Activated CD8-positive, alpha-beta memory T cell treated with anti-CD3 and anti-CD28 coated beads, Interleukin-2, amount 50 U/mL, for 4 hours (primary cell): ENCODE data around the gene PTPA.
"Not testable (repeated sequence)": the region's sequence is repeated elsewhere in the genome, so short reads cannot be mapped to it uniquely, and the experiment has no call there.

Experiments
- DNase-seq: peaks from one replicate; pipeline ENCODE4 v3.0.0-alpha.2; 2020

PTPA gene

GRCh38 chr9:129161534-129161837 is 50.3 kb downstream of the PTPA start:
- no peak for DNase-seq

DNA sequence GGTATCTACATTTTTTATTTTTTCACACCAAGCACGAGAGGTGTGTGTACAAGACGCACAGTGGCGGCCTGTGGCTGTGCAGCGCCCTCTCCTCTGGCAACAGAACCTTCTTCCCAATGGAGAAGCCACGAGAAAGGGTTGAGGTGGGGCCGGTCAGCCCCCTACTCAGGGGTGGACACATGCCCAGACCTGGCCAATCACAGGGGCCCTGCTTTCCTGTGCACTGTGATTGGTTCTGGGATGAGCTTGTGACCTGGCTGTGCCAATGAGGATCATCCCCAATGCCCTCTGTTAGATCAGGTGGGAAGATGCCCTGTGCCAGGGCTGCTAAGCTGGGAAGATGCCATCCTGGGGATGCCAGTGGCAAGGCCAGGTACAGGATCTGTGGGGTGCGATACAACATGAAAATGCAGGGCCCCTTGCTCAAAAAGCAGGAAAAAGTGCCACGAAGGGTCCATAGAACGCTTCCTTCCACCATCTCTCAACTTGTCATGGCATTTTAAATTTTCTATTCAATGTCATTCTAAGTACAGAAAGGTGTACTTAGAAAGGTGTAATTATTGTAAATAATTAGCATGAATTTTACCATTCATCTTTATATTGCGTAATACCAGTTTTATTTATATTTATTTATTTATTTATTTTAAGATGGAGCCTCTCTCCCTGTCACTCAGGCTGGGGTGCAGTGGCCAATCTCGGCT is 51.4 kb downstream of the PTPA start:
- DNase-seq, result no peak

DNA sequence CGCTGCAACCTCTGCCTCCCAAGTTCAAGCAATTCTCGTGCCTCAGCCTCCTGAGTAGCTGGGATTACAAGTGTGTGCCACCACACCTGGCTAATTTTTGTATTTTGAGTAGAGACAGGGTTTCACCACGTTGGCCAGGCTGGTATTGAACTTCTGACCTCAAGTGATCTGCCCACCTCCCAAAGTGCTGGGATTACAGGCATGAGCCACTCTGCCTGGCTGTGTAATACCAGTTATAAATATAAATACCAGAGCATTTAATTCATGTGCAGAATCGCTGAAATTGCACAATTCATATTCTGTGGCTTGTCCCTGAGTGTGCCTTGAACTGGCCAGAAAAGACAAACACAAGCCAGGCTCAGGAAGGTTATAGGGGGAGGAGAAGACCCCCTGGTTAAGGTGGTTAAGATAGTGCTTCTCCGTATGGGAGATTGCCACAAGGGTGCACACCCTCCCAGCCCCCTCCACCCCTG is 52.0 kb downstream of the PTPA start:
- not testable (repeated sequence) for DNase-seq

DNA sequence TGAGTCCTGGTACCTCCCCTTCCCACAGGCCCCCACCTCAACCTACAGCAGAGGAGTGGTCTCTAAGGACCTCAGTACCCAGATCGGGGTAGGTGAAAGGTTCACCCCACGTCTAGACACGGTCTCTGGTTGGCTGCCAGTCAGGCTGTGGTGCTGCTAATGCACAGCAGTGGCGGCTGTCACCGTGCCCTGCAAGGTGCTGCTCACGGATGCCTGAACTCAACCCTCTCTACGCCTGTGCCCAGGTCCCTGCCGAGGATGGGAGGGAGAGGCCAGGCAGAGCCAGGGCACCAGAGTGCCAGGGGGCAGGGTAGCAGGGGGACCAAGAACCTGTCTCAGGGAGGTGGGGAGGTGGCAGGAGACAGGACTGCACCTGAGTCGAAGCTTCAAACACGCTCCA is 52.5 kb downstream of the PTPA start:
- DNase-seq, result no peak

DNA sequence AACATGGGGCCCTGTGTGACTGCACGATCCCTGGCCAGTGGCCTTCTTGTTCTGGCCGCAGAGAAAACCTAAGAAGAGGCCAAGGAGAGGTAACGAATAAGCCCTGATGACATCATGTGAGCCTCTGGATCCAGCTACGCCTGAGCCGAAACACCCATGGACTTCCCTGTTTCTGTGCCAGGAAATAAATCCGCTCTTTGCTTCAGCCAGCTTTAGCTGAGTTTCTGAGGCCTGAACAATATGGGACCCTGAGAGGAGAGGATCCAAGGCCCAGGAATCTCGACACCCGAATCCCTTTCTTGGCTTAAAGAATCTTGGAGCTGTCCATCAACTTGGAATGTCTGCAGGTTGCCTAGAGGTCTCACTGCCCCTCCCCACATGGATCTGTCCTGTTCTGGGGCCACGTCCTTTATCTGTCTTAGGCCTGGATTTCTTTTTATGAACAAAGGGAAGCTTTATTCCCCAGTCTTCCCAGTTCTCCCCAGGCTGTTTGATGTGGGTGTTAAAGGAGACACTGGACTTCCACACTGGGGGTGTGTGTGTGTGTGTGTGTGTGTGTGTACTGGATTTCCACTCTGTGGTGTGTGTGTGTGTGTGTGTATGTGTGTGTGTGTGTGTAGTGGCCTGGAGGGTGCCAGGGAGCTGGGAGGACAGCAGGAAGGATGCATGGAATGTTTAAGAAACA is 53.2 kb downstream of the PTPA start:
- DNase-seq, result no peak

DNA sequence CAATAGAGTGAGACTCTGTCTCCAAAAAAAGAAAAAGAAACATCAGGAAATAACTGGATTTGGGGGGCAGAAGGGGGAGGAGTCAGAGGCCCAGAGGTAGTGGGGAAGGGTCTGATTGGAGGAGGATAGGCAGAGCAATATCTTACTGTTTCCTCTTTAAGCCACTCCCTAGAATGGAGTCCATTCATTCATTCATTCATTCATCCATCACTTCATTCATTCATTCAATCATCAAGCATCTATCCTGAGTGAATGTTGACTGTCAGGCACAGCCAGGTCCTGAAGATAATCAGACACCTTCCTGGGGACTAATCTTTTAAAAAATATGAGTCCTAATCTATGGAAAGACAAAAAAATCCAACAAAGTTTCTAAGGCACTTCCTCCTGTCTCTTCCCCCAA is 54.0 kb downstream of the PTPA start:
- no peak for DNase-seq

DNA sequence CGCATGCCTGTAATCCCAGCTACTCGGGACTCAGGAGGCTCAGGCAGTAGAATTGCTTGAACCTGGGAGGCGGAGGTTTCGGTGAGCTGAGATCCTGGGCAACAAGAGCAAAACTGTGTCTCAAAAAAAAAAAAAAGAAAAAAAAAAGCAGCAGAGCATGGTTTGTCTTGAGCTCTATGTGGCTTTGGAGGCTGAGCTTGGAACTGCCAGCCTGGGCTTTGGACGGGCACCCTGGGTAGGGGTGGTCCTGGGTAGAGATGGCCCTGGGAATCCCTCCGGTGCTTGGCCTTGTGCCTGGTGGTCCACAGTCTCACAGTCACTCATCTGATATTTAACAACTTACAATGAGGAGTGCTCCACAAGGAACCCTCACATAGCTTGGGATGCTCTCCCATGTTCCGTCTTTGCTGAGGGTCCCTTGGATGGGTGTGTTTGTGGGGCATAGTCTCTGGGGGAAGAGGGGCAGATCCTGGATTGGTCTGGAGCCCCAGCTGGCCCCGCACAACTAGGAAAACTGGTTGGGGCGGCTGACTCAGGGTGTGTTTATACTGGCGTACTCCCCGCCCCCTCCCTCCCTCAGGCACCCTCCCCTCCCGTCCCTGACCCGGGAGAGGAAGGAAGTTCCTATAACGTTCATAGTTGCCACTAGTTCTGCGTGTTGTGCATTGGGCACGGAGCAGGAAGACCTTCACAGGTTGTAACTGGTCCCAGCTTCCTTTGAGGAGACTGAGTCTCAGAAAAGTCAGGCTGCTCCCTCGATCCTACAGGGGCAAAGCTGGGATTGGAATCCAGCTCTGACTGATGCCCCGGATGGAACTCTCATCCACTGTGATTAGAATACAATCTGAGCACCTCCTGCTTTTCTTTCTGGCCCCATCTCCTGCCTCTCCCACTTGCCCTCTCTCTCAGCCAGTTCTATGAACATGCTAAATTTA is 55.7 kb downstream of the PTPA start:
- DNase-seq, result no peak

DNA sequence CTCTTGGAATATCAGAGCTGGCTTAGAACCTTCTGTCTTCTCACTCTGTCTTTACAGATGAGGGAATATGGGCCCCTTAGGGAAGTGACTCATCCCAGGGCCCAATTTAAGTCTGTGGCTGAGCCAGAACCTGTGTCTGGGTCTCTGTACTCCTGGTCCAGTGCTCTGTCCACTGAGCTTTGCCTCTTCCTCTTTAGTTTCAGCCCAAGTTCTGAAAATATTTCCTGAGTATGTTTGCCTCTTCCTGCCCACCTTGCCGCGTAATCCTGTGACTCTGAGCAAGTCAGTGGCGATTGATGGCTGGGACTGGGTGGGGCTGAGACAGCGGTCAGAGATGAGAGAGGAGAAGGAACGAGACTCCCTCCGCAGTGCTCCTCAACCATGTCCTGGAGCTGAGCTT is 59.0 kb downstream of the PTPA start:
- no peak for DNase-seq

DNA sequence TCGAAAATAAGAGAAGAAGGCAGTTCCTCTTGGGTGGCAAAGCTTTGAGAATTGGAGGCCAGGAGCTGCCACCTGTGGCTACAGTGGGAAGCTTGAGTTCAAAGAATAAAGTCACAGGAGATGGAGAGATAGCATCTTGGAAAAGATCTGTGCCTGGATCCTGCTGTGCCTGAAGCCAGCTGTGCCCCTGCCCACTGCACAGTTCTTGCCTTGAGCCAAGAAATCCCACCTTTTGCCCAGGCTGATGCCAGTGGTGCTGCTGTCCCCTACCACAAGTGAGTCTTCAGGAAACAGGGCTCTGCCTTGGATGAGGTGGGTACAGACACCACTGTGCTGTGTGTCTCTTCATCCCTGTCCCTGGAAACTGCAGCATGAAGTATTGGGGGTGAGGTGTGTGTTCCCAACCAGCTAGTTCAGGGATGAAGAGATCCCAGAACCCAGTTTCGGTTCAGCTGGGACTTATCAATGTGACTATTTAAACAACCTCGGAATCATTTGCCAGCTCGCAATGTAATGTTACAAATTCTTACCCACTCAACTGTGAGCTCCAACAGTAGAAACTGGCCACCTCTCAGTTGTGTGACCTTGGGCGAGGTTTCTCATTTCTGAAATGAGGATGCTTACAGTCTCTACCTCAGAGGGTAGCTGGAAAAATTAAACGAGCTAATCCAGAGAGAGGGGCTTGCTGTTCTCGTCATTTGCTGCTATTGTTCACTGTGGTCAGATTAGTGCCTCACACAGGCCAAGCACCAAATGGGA is 61.0 kb downstream of the PTPA start:
- no peak for DNase-seq

DNA sequence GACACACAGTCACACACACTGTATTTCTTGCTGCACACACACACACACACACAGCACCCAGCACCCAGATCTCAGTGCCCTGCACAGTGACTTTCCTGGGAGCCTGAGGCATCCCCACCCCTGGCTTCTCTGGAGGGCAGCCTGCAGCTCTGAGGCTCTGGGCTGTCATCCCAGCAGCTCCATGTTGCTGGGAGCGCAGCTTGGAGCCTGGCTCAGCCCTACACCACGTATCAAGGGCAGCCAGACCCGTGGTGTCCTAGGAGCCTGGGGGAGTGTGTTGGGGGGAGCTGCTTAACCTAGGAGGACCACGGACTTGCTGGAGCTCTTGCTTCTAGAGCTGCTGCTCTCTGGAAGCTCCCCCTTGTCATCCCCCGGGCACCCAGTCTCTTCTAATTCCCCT is 61.6 kb downstream of the PTPA start:
- DNase-seq, result no peak

DNA sequence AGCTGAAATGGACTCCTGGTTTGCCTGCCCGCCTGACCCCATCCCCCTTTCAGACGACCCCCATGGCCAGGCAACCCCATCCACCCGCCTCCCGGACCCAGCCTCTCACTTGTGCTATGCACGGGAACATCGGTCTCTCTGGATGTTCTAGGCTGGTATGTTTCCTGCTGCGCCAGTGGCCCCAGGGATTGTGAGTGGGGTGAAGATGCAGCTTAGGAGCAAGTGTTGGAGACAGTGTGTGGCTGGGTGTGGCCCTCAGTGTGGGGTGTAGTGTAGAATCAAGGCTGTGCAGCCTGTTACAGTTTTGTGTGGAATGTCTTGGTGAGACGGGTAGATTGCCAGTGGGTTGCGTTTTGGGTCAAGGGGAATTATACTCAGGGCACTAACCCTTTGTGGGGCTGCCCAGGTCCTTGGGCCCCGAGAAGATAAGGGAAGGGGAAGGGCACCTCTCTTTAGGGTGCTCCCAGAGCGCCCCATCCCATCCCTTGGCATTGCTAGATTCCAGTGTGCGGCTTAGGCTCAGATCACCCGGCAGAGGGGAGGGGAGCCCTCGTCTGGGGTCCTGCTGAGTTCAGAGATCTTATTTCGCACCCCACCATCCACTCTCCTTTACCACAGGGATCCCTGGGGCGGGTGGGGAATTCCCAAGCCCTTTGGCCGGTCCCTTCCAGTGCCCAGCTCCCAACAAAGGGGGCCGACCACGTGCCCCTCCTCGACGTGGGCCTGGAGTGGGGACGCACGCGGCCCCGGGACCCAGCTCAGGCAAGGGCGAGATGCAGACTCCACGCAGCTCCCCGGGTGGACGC is 62.3 kb downstream of the PTPA start:
- no peak for DNase-seq

- DNase-seq, result peak; percentile 85
Observed at GRCh38 chr9:129174102-129174723, 63.0 kb downstream of the PTPA start.

GRCh38 chr9:129174724-129175514 is 63.7 kb downstream of the PTPA start:
- DNase-seq, result peak; percentile 35

DNA sequence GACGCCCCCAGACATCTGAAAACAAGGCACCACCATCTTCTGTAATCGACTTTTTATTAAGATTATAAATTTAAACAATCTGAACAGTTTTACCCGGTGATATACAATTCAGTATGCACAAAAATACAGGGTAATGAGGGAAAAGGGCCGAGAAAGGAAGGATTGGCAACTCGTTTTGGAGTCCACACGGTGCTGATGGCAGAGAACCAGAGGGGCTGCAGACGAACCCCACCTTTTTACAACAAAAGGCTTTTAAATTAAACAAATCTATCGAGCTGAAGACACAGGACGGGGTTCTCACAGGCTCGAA is 64.3 kb downstream of the PTPA start:
- DNase-seq, result no peak

DNA sequence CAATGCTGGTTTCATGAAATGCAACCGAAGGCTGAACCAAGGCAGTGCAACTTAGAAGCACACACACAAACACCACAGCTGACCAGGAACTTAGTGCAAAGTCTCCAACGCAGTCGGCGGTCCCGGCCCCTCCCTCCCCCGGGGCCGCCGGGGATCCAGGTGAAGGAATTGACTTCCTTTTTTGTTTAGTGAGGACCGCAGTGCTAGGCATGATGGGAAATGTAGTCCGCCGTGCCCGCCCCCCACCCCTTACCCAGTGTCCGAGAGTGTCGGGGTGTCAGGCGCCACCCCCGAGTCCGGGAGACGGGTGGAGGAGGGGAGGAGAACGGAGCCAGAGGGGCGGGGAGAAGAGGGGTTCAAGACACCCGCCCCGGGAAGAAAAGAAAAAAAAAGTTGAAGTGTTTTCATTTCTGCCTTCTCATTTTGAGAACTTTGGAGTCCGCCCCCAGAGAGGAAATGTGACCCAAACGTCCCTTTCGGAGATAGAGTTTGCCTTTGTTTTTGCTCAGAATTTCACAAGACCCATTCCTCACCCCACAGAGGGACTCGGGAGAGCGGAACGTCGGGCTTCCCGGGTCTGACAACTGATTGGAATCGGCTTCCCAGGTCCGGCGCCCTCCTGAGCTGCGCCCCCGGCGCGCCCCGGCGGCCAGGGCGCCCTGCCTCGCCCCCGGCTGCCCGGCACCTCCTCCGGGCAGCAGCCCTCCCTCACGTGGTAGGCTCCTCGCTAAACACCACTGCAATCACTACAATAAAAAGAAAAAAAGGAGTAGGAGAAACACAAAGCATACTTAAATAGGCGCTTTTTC is 64.8 kb downstream of the PTPA start:
- DNase-seq, result peak; percentile 43

DNA sequence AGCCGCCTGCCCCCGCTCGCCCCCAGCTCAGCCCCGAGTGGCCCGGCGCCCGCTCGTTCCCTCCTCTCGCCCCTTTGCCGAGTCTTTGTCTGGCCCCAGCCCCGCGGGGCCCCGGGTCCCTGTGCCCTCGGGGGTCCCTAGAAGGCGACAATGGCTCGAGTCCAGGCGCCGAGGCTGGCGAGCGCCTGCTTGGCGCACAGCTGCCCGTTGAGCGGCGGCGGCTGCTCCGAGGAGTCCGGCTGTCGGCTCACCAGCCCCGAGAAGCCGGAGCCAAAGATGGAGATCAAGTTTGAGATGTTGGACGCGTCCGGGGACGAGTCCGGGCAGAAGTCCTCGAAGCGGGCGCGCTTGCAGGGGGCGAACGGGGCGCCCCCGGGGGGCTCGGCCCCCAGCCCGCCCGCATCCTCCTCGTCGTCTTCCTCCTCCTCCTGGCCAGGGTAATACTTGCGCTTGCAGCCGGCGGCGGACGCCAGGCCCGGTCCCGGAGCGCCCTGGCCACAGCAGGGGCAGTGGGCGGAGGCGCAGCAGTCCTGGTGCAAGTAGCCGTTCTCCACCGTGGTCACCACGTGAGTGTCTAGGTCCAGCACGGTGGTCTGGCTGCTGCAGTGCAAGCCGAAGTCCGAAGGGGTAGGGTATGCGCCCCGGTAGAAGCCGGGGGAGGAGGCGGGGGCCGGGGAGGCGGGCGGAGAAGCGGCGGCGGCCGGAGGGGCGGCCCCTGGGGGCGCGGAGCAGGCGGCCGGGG is 65.7 kb downstream of the PTPA start:
- no peak for DNase-seq

- DNase-seq, result peak; percentile 37
Observed at GRCh38 chr9:129177443-129177790, 66.2 kb downstream of the PTPA start.

DNA sequence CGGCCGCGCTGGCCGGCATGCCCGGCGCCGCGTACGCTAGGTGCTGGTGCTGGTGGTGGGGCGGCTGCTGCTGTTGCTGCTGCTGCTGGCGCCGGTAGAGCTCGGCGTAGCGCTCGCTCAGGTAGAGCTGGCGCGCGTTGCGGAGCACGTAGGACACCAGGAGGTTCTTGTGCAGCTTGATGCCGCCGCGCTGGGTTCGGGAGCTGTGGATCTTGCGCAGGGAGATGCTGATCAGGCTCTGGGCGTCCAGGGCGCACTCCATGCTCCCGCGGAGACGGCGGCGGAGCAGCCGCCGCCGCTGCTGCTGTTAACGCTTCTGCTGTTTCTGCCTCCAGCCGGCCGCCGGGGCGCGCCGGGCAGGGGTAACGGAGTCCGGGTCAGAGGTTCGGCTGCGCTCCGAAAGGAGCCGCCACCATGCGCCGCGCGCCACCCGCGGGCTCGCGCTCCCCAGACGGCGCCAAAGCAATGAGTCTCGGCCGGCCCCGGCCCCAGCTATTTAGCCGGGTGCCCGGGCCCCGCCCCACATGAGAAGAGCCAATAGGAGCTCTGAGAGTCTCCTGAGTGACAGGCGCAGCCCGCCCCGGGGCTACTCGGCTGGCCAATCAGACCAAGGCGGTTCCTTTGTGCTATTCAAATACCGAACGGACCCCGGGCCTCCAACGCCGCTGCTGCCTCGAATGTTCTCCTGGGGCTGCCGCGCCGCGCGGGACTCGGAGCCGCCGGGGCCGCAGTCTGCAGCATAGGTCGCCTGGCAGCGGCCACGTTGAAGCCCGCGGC is 66.8 kb downstream of the PTPA start, which contains the start of gene IER5L:
Gene IER5L (minus strand): TSS at position 471 of the 777 bp plus-strand sequence. CDS start 209 bp downstream, at position 262.
- DNase-seq, result peak; percentile 94
